Epithelial cell of proximal tubule (primary cell): ENCODE data around the gene ECHDC3. TPM values are rescaled to one million over a fixed set of nuclear protein-coding genes. Genes with fewer than 3 reads are reported as not detected.
A peak's percentile ranks its signal among the peaks of the same experiment; 100 is the strongest.

Experiments
- DNase-seq: peaks from one replicate; pipeline ENCODE4 v3.0.0-alpha.2; 2011; ENCODE audit warnings: low read depth
- H3K4me3 ChIP-seq: 2 replicates; pipeline ENCODE4 v1.5.1; 2011; ENCODE audit warnings: low read depth, mild to moderate bottlenecking, low read length
- CTCF ChIP-seq: conservative IDR thresholded peaks from 2 replicates; pipeline ENCODE4 v1.5.1; 2012; ENCODE audit warnings: low read depth, mild to moderate bottlenecking, low read length
- total RNA-seq: library from RNA; depleted of rRNA; stranded (reverse); fragments of >200 nt; gene quantifications from 2 replicates; pipeline ENCODE4 v1.2.3, GENCODE V29; 2015

The ECHDC3 gene
- total RNA-seq, 1 donor from 2014 or later = 20.2 TPM

GRCh38 chr10:11748866-11749265 lies 6.7 kb downstream of the ECHDC3 start:
- DNase-seq = no peak
- no peak for TF ChIP-seq CTCF
- H3K4me3 ChIP-seq = no peak overlapping the region

- no peak for DNase-seq
- no peak for TF ChIP-seq CTCF
- no peak overlapping the region for H3K4me3 ChIP-seq
Observed at GRCh38 chr10:11750420-11750819, 8.2 kb downstream of the ECHDC3 start.

GRCh38 chr10:11754173-11754572 lies 12.0 kb downstream of the ECHDC3 start:
- TF ChIP-seq CTCF = no peak
- DNase-seq = no peak
- no peak overlapping the region for H3K4me3 ChIP-seq

- no peak for TF ChIP-seq CTCF
- no peak overlapping the region for H3K4me3 ChIP-seq
- DNase-seq = no peak
Observed at GRCh38 chr10:11754620-11755019, 12.4 kb downstream of the ECHDC3 start.

GRCh38 chr10:11755512-11756263 lies 13.5 kb downstream of the ECHDC3 start:
- DNase-seq = no peak
- no peak overlapping the region for H3K4me3 ChIP-seq
- no peak for TF ChIP-seq CTCF

GRCh38 chr10:11756766-11757315 lies 14.7 kb downstream of the ECHDC3 start:
- H3K4me3 ChIP-seq = no peak overlapping the region
- DNase-seq = no peak
- no peak for TF ChIP-seq CTCF

GRCh38 chr10:11757454-11757820 lies 15.3 kb downstream of the ECHDC3 start:
- peak; percentile 49 for DNase-seq
- TF ChIP-seq CTCF = no peak

More at GRCh38 chr10:11757454-11757820, 15.3 kb downstream of the ECHDC3 start:
- no peak overlapping the region for H3K4me3 ChIP-seq
